HepG2 (cell line): ENCODE data around the gene HTN3. TPM values are rescaled to one million over a fixed set of nuclear protein-coding genes. Genes with fewer than 3 reads are reported as not detected.

Experiments
- ATAC-seq: fragments of 200-7000 bp; cut with Tn5 transposase; 3 replicates; pipeline ENCODE4 v1.9.1; 2020; ENCODE audit warnings: mild to moderate bottlenecking, moderate library complexity
- BruUV-seq: library from RNA; stranded (reverse); fragments of 400-500 nt; replicated peaks from 2 replicates; lab custom pipeline; 2021; lab: Mats Ljungman, UMichigan
- CTCF ChIA-PET: fragments of 300-600 bp; formaldehyde crosslinking; extraction: SDS; loops from one replicate; lab custom pipeline; 2021; ENCODE audit warnings: low total read pairs, inconsistent platforms, low intra/inter-chr PET ratio; lab: Yijun Ruan, JAX
- POLR2A ChIA-PET: fragments of 350-600 bp; sonication (Branson Sonifier 250); formaldehyde crosslinking; loops from one replicate; lab custom pipeline; 2020; ENCODE audit warnings: antibody characterized with exemption, inconsistent platforms; lab: Yijun Ruan, JAX
- DNase-seq: peaks from one replicate; pipeline ENCODE4 v3.0.0-alpha.2; 2015; ENCODE audit warnings: low spot score
- FAIRE-seq: peaks from 3 replicates; lab custom pipeline; 2011; peaks lifted over from hg19 to GRCh38; lab: Jason Lieb, UNC
- H2AFZ ChIP-seq: one replicate; pipeline ENCODE4 v1.6.1; 2011; ENCODE audit warnings: low read length, inconsistent platforms
- H3K27ac ChIP-seq: fragments of 300-600 bp; 3 replicates; pipeline ENCODE4 v1.8.0; 2011; ENCODE audit warnings: mixed run types, mild to moderate bottlenecking, mixed read lengths, low read length, inconsistent platforms; ENCODE audit not compliant: insufficient read depth; ENCODE audit errors: extremely low read length
- H3K27me3 ChIP-seq, 2 experiments: fragments of 200-600 bp in 1 of 2; 2 replicates in 1 of 2; 3 replicates in 1 of 2; pipeline versions ENCODE4 v1.6.0 to v1.8.0; 2011; ENCODE audit warnings: low read length in 2 of 2, mild to moderate bottlenecking in 2 of 2, moderate library complexity in 2 of 2, inconsistent platforms in 1 of 2; ENCODE audit not compliant: insufficient read depth in 2 of 2, control insufficient read depth in 1 of 2
- H3K36me3 ChIP-seq, 2 experiments: fragments of 200-600 bp in 1 of 2; replicated peaks in 1 of 2; 2 replicates in 1 of 2; 3 replicates in 1 of 2; pipeline versions ENCODE4 v1.5.1 to v1.8.0; 2011; ENCODE audit warnings: low read length in 2 of 2, inconsistent platforms in 1 of 2; ENCODE audit not compliant: insufficient read depth in 2 of 2, control insufficient read depth in 1 of 2
- H3K4me1 ChIP-seq: 2 replicates; pipeline ENCODE4 v1.5.1; 2012; ENCODE audit warnings: low read length, inconsistent platforms; ENCODE audit not compliant: insufficient read depth
- H3K4me2 ChIP-seq: 2 replicates; pipeline ENCODE4 v1.6.0; 2011; ENCODE audit warnings: low read depth, low read length, inconsistent platforms
- H3K4me3 ChIP-seq, 3 experiments: fragments of 200-600 bp in 1 of 3; sonication (generic), shearing (Covaris generic) in 1 of 3; replicated peaks in 1 of 3; 2 replicates each; pipeline ENCODE4 v1.5.1; 2011 to 2016; ENCODE audit warnings: low read length in 3 of 3, inconsistent platforms in 2 of 3, low read depth in 2 of 3, mild to moderate bottlenecking in 2 of 3, control low read depth in 1 of 3, mixed read lengths in 1 of 3; ENCODE audit not compliant: insufficient read depth in 1 of 3
- H3K79me2 ChIP-seq: one replicate; pipeline ENCODE4 v1.6.1; 2011; ENCODE audit warnings: low read length, inconsistent platforms; ENCODE audit not compliant: insufficient read depth
- H3K9ac ChIP-seq: 2 replicates; pipeline ENCODE4 v1.6.0; 2011; ENCODE audit warnings: mild to moderate bottlenecking, low read depth, low read length, inconsistent platforms; ENCODE audit not compliant: insufficient read depth
- H3K9me3 ChIP-seq: 2 replicates; pipeline ENCODE4 v1.5.1; 2012; ENCODE audit warnings: mild to moderate bottlenecking, low read length
- H4K20me1 ChIP-seq: 2 replicates; pipeline ENCODE4 v1.6.0; 2011; ENCODE audit warnings: inconsistent platforms, mild to moderate bottlenecking, low read length, moderate library complexity; ENCODE audit not compliant: insufficient read depth
- CENPT ChIP-seq: sonication (generic); formaldehyde crosslinking; IDR thresholded peaks from 2 replicates; pipeline ENCODE4 v1.8.0; 2022; ENCODE audit warnings: low read depth, mild to moderate bottlenecking, moderate library complexity, missing genetic modification reagents
- GMEB2 ChIP-seq: IDR thresholded peaks from 2 replicates; pipeline ENCODE4 v1.6.1; 2016; ENCODE audit warnings: missing biosample characterization, missing genetic modification reagents, low read depth
- JARID2 ChIP-seq: sonication (generic); formaldehyde crosslinking; IDR thresholded peaks from 2 replicates; pipeline ENCODE4 v1.8.1; 2023; ENCODE audit warnings: missing genetic modification reagents, inconsistent platforms; ENCODE audit not compliant: insufficient replicate concordance
- MED8 ChIP-seq: sonication (generic); formaldehyde crosslinking; IDR thresholded peaks from 2 replicates; pipeline ENCODE4 v1.8.1; 2023; ENCODE audit warnings: mild to moderate bottlenecking, missing genetic modification reagents; ENCODE audit not compliant: insufficient replicate concordance
- ONECUT2 ChIP-seq: sonication (generic); formaldehyde crosslinking; IDR thresholded peaks from 2 replicates; pipeline ENCODE4 v1.4.0; 2020; ENCODE audit warnings: missing genetic modification reagents
- SMC3 ChIP-seq: IDR thresholded peaks from 2 replicates; pipeline ENCODE4 v1.6.1; 2011; ENCODE audit warnings: low read length, improper control_type of control experiment
- TRIM24 ChIP-seq: sonication (generic); formaldehyde crosslinking; IDR thresholded peaks from 2 replicates; pipeline ENCODE4 v1.8.0; 2022; ENCODE audit warnings: mild to moderate bottlenecking, missing genetic modification reagents
- ZNF512 ChIP-seq: sonication (generic); formaldehyde crosslinking; IDR thresholded peaks from 2 replicates; pipeline ENCODE4 v1.4.0; 2020; ENCODE audit warnings: mild to moderate bottlenecking, missing genetic modification reagents
- ZNF724P ChIP-seq: sonication (generic); formaldehyde crosslinking; IDR thresholded peaks from 2 replicates; pipeline ENCODE4 v1.8.0; 2022; ENCODE audit warnings: missing genetic modification reagents, borderline replicate concordance
- ZNF83 ChIP-seq: sonication (generic); formaldehyde crosslinking; IDR thresholded peaks from 2 replicates; pipeline ENCODE4 v1.4.0; 2020; ENCODE audit warnings: missing genetic modification reagents, mild to moderate bottlenecking, borderline replicate concordance
- ZSCAN31 ChIP-seq: sonication (generic); formaldehyde crosslinking; IDR thresholded peaks from 2 replicates; pipeline ENCODE4 v1.5.0; 2020; ENCODE audit warnings: low read depth, mild to moderate bottlenecking, missing genetic modification reagents
- WGBS: methylation state at CpG from one replicate; pipeline ENCODE4 v1.1.6; 2017; ENCODE audit warnings: low lambda C conversion rate; 5-methylcytosine and 5-hydroxymethylcytosine counted together
- in situ Hi-C: cut with HindIII; loops from 2 replicates; pipeline ENCODE4 v1.10.0; 2017; ENCODE audit warnings: low pct_unique_long_range_greater_than_20kb; ENCODE audit not compliant: extremely low pct_ligation_motif_present
- intact Hi-C: fragments of 100-400 bp; cut with micrococcal nuclease; formaldehyde crosslinking; loops from one replicate; pipeline ENCODE4 v1.10.0; 2022; ENCODE audit not compliant: unreplicated experiment
- polyA plus RNA-seq, 8 experiments: library from polyadenylated mRNA; depleted of rRNA in 3 of 8; stranded (reverse) in 7 of 8; unstranded in 1 of 8; fragments of >200 nt; fragmentation: Illumina TruSeq in 4 of 8; extraction: Trizol in 4 of 8; gene quantifications; 2 replicates each; pipeline versions ENCODE4 v1.2.1 to v1.2.3, GENCODE V29; 2011 to 2016; ENCODE audit warnings: low read depth in 4 of 8, missing spikeins in 1 of 8, mixed read lengths in 1 of 8; ENCODE audit not compliant: insufficient read depth in 1 of 8
- total RNA-seq, 5 experiments: library from RNA; depleted of rRNA; stranded (reverse); fragments of >200 nt; fragmentation: Illumina TruSeq; extraction: Trizol; gene quantifications; 2 replicates each; pipeline ENCODE4 v1.2.3, GENCODE V29; 2016; ENCODE audit warnings: low read depth in 1 of 5
- TF ChIP-seq, protein P1 (sequence below): sonication (generic); formaldehyde crosslinking; IDR thresholded peaks from 2 replicates; pipeline ENCODE4 v1.5.0; 2020; ENCODE audit warnings: mild to moderate bottlenecking, missing genetic modification reagents

HTN3 gene
- total and polyA plus RNA-seq, 2 of the 13 experiments (the other 11 are each of a cell fraction or from before 2014, with no cell fraction given) = not detected

DNA sequence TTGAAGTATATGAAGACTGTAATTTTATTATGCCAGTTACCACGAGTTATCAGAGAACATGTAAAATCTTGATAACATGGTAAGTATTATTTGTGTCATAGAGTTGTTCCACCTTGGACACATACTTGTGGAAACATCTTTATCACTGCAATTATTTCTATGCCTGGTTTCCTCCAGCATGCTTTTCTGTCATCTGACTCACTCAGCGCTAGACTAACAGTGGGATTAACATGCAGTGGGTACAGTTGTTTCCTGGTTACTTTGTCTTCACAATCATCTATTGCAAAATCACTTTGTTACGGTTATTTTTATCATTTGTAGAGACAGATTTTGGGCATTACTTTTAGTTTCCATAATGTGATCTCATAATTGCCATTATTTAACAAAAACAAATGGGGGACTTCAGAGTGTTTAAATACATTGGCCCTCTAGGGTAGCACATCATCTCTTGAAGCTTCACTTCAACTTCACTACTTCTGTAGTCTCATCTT, 32.7 kb upstream of the HTN3 start, which contains the start of gene STATH:
STATH (plus strand) TSS at position 441 of the 491 bp plus-strand sequence. CDS start 2,472 bp downstream, outside the sequence.
- H3K36me3 ChIP-seq = no peaks in the 10 kb centered on the region
- in situ Hi-C loops (no loop called here), intact Hi-C loops (no loop called here)
- TF ChIP-seq ZNF83 (CRISPR knock-in tag) (no peak), GMEB2 (CRISPR knock-in tag) (no peak), MED8 (CRISPR knock-in tag) (no peak), JARID2 (no peak)
- 46% methylated on average over 3 of the region's 3 CpGs for WGBS
- no peak for FAIRE-seq
- H4K20me1 ChIP-seq = no peaks in the 10 kb centered on the region
- POLR2A ChIA-PET = no interaction called here
- no peaks in the 10 kb centered on the region for H3K27me3 ChIP-seq
- no peak within 1 kb of the TSS for H3K4me3 ChIP-seq
- H3K27ac ChIP-seq = no peak within 1 kb of the TSS
- no peaks in the 10 kb centered on the region for H3K9me3 ChIP-seq
- no TSS peak for BruUV-seq
- H3K79me2 ChIP-seq = no peaks in the 10 kb centered on the region
- no peak for DNase-seq
- no peaks in the 10 kb centered on the region for H3K4me1 ChIP-seq
- CTCF ChIA-PET = no interaction called here
- H3K9ac ChIP-seq = no peak within 1 kb of the TSS
- ATAC-seq = no peak
- H3K4me2 ChIP-seq = no peak within 1 kb of the TSS
- no peak within 1 kb of the TSS for H2AFZ ChIP-seq

DNA sequence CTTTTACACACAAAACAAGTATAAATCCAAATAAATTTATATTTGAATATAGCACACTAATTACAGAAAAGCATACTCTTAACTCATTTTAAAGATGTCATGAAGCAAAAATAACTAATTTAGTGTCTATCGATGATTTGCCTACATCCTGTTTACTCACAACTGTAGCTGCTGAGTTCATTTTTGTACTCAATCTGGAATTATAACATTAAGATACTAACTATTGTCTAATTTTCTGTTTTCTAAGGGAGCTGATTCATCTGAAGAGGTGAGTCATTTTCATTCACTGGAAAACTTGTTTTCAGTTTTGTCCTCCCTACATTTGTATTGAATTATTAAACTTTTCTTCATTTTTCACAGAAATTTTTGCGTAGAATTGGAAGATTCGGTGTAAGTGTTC, 28.8 kb upstream of the HTN3 start:
- TF ChIP-seq ZNF724P (no peak), ZSCAN31 (CRISPR knock-in tag) (no peak), CENPT (CRISPR knock-in tag) (no peak), ZNF512 (no peak), ONECUT2 (CRISPR knock-in tag) (no peak), TRIM24 (no peak), SMC3 (no peak)
- TF ChIP-seq, protein P1, sequence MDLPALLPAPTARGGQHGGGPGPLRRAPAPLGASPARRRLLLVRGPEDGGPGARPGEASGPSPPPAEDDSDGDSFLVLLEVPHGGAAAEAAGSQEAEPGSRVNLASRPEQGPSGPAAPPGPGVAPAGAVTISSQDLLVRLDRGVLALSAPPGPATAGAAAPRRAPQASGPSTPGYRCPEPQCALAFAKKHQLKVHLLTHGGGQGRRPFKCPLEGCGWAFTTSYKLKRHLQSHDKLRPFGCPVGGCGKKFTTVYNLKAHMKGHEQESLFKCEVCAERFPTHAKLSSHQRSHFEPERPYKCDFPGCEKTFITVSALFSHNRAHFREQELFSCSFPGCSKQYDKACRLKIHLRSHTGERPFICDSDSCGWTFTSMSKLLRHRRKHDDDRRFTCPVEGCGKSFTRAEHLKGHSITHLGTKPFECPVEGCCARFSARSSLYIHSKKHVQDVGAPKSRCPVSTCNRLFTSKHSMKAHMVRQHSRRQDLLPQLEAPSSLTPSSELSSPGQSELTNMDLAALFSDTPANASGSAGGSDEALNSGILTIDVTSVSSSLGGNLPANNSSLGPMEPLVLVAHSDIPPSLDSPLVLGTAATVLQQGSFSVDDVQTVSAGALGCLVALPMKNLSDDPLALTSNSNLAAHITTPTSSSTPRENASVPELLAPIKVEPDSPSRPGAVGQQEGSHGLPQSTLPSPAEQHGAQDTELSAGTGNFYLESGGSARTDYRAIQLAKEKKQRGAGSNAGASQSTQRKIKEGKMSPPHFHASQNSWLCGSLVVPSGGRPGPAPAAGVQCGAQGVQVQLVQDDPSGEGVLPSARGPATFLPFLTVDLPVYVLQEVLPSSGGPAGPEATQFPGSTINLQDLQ (CRISPR knock-in tag) = no peak
- TF ChIP-seq, all 625 proteins: peak for 0
- H3K27me3 ChIP-seq = no peaks in the 10 kb centered on the region
- no TSS peak for BruUV-seq
- H2AFZ ChIP-seq = no peak overlapping the region
- no peak overlapping the region for H3K27ac ChIP-seq
- ATAC-seq (no peak), FAIRE-seq (no peak), DNase-seq (no peak)
- no peaks in the 10 kb centered on the region for H4K20me1 ChIP-seq
- ChIA-PET POLR2A (no interaction called here), CTCF (no interaction called here)
- no peaks in the 10 kb centered on the region for H3K9me3 ChIP-seq
- no peak overlapping the region for H3K4me3 ChIP-seq
- no peaks in the 10 kb centered on the region for H3K36me3 ChIP-seq
- intact Hi-C loops (no loop called here), in situ Hi-C loops (no loop called here)
- H3K79me2 ChIP-seq = no peaks in the 10 kb centered on the region
- no peak overlapping the region for H3K9ac ChIP-seq
- no peak overlapping the region for H3K4me2 ChIP-seq
- no peaks in the 10 kb centered on the region for H3K4me1 ChIP-seq
- WGBS = 79% methylated on average over 3 of the region's 3 CpGs
